NB4 (cell line): ENCODE results near the gene DHCR24.

Source experiments
- CTCF ChIP-seq: IDR thresholded peaks from one replicate; pipeline ENCODE4 v1.5.1; 2012; ENCODE audit warnings: low read depth, low read length
- MAX ChIP-seq: IDR thresholded peaks from 2 replicates; pipeline ENCODE4 v1.6.1; 2011; ENCODE audit warnings: low read depth, low read length
- POLR2A ChIP-seq: IDR thresholded peaks from 2 replicates; pipeline ENCODE4 v1.6.1; 2011; ENCODE audit warnings: mild to moderate bottlenecking; ENCODE audit not compliant: insufficient read length; ENCODE audit errors: extremely low read depth

- TF ChIP-seq MAX, result no peak
- TF ChIP-seq CTCF, result no peak
- no peak for TF ChIP-seq POLR2A
These were observed 33.1 kb downstream of the DHCR24 start for GRCh38 chr1:54853793-54854370.
